Trophoblast cell (in vitro differentiated cells and primary cell): ENCODE measurements around the gene CLEC5A.

Experiments
- DNase-seq, 2 donors: peaks; one replicate each; pipeline ENCODE4 v3.0.0-alpha.2; 2016
- H2AFZ ChIP-seq: 2 replicates; pipeline ENCODE4 v1.6.1; 2013; ENCODE audit warnings: low read length, moderate library complexity, mild to moderate bottlenecking; ENCODE audit not compliant: insufficient read depth, poor library complexity
- H2AK5ac ChIP-seq: 2 replicates; pipeline ENCODE4 v1.6.1; 2013; ENCODE audit warnings: mild to moderate bottlenecking, low read length
- H2BK120ac ChIP-seq: 2 replicates; pipeline ENCODE4 v1.6.1; 2013; ENCODE audit warnings: low read length, mild to moderate bottlenecking, moderate library complexity; ENCODE audit not compliant: insufficient read depth, poor library complexity
- H2BK12ac ChIP-seq: 2 replicates; pipeline ENCODE4 v1.6.1; 2013; ENCODE audit warnings: mild to moderate bottlenecking, low read length, moderate library complexity
- H2BK5ac ChIP-seq: 2 replicates; pipeline ENCODE4 v1.6.1; 2013; ENCODE audit warnings: low read length, low read depth, moderate library complexity, mild to moderate bottlenecking; ENCODE audit not compliant: poor library complexity
- H3K14ac ChIP-seq: 2 replicates; pipeline ENCODE4 v1.6.1; 2013; ENCODE audit warnings: mild to moderate bottlenecking, low read length
- H3K18ac ChIP-seq: 2 replicates; pipeline ENCODE4 v1.6.1; 2013; ENCODE audit warnings: mild to moderate bottlenecking, low read length
- H3K23ac ChIP-seq: 2 replicates; pipeline ENCODE4 v1.6.1; 2013; ENCODE audit warnings: low read length
- H3K27ac ChIP-seq: 2 replicates; pipeline ENCODE4 v1.5.1; 2013; ENCODE audit warnings: low read depth, mild to moderate bottlenecking, inconsistent platforms, low read length, moderate library complexity
- H3K27me3 ChIP-seq: 2 replicates; pipeline ENCODE4 v1.6.1; 2013; ENCODE audit warnings: inconsistent platforms, mild to moderate bottlenecking, low read length, moderate library complexity; ENCODE audit not compliant: insufficient read depth
- H3K36me3 ChIP-seq, 2 experiments: 1 replicate in 1 of 2; 2 replicates in 1 of 2; pipeline ENCODE4 v1.6.1; 2013; ENCODE audit warnings: low read length in 2 of 2, mild to moderate bottlenecking in 2 of 2, moderate library complexity in 1 of 2; ENCODE audit not compliant: insufficient read depth in 2 of 2, control insufficient read depth in 1 of 2
- H3K4ac ChIP-seq: 2 replicates; pipeline ENCODE4 v1.6.1; 2013; ENCODE audit warnings: low read depth, mild to moderate bottlenecking, low read length, moderate library complexity
- H3K4me1 ChIP-seq, 2 experiments: 1 replicate in 1 of 2; 2 replicates in 1 of 2; pipeline ENCODE4 v1.6.1; 2013; ENCODE audit warnings: low read length in 2 of 2, mild to moderate bottlenecking in 2 of 2, moderate library complexity in 1 of 2; ENCODE audit not compliant: insufficient read depth in 2 of 2, control insufficient read depth in 1 of 2
- H3K4me2 ChIP-seq: 2 replicates; pipeline ENCODE4 v1.6.1; 2013; ENCODE audit warnings: inconsistent platforms, mild to moderate bottlenecking, low read length, moderate library complexity
- H3K4me3 ChIP-seq: 2 replicates; pipeline ENCODE4 v1.5.1; 2013; ENCODE audit warnings: mild to moderate bottlenecking, low read depth, low read length, inconsistent platforms
- H3K79me1 ChIP-seq: one replicate; pipeline ENCODE4 v1.6.1; 2013; ENCODE audit warnings: low read length
- H3K79me2 ChIP-seq: 2 replicates; pipeline ENCODE4 v1.6.1; 2013; ENCODE audit warnings: low read length, mild to moderate bottlenecking; ENCODE audit not compliant: control insufficient read depth, insufficient read depth, poor library complexity
- H3K9ac ChIP-seq: 2 replicates; pipeline ENCODE4 v1.6.1; 2013; ENCODE audit warnings: mild to moderate bottlenecking, low read length
- H3K9me3 ChIP-seq: 2 replicates; pipeline ENCODE4 v1.6.1; 2013; ENCODE audit warnings: low read depth, mild to moderate bottlenecking, control low read depth, inconsistent platforms, low read length; ENCODE audit not compliant: insufficient read depth
- H4K12ac ChIP-seq: 2 replicates; pipeline ENCODE4 v1.6.1; 2013; ENCODE audit warnings: low read depth, mild to moderate bottlenecking, low read length, moderate library complexity
- H4K8ac ChIP-seq: 2 replicates; pipeline ENCODE4 v1.6.1; 2013; ENCODE audit warnings: low read depth, mild to moderate bottlenecking, low read length, moderate library complexity
- H4K91ac ChIP-seq: one replicate; pipeline ENCODE4 v1.6.1; 2013; ENCODE audit warnings: low read depth, mild to moderate bottlenecking, low read length, moderate library complexity
- WGBS: extraction: QIAGEN DNeasy Blood & Tissue Kit; methylation state at CpG from one replicate; pipeline ENCODE4 v1.1.7; 2013; ENCODE audit warnings: missing lambda C conversion rate; ENCODE audit not compliant: insufficient read length, insufficient coverage; ENCODE audit errors: extremely low coverage; 5-methylcytosine and 5-hydroxymethylcytosine counted together

Gene CLEC5A

DNA sequence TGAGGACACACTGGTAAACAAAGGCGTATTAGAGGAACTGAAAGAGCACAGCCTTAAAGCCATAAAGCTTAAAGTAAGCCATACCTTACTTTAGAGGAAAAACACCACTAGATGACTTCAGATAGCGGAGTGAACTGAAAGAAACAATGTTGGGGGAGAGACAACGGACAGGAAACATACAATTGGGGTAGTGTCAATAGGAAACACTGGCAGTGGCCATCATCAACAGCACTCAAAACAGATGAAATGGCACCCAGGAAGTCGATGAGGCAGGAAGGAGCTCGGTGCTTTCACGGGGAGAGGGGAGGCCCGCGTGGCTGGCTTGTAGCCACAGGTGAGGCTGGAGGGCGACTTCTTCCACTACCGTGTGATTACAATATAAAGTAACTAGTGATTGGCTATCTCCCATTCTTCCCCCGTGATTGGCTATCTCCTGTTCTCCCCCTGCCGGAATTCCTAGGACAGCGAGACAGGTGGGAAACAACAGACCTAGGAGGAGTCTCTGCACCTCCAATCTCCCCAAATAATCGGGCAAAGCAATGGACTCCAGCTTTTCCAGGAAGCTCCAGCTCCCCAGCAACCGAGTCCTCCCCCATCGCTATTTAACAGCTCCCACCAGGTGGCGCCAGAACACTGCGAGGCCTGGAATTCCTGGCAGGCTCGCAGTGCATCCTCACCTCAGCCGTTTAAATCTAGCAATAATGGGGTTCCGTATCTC lies 29.2 kb upstream of the CLEC5A start:
- Histone ChIP-seq H3K4ac (no peak overlapping the region), H3K14ac (no peak overlapping the region), H3K9me3 (no peaks in the 10 kb centered on the region), H3K4me2 (peak overlapping the region; percentile 66), H4K12ac (no peak overlapping the region), H2AK5ac (no peak overlapping the region), H3K27me3 (no peaks in the 10 kb centered on the region), H3K36me3 (no peaks in the 10 kb centered on the region), H4K8ac (peak overlapping the region; percentile 10), H3K79me2 (no peaks in the 10 kb centered on the region), H4K91ac (no peak overlapping the region), H2BK120ac (no peak overlapping the region), H3K27ac (no peak overlapping the region), H3K23ac (no peak overlapping the region), H2BK12ac (no peak overlapping the region), H3K18ac (no peak overlapping the region), H3K4me3 (no peak overlapping the region), H3K79me1 (no peaks in the 10 kb centered on the region), H3K9ac (no peak overlapping the region), H2BK5ac (no peak overlapping the region), H2AFZ (peak overlapping the region; percentile 42), H3K4me1 (peaks cover 0 to 2% of the 10 kb centered on the region in 2 experiments)
- DNase-seq = peak; percentile 67 to 90
- no CpG with 5 or more reads among the region's 21 CpGs for WGBS

DNA sequence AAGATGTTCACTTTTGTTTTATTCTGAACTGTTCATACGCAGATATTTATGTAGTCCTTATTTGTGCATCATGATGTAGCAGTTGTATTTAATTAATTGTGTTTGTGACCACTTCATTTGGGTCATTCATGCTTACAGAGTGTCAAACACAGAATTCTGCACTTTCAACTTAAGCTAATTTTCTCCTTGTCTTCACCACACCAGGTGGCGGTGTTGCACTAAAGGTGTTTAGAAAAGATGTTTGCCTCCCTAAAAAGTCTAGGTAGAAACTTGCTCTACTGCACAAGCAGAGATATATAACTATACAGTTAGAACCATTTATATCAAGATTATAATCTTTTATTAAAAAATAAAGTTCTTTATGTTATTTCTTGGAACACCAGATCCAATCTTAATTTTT lies 28.1 kb upstream of the CLEC5A start:
- H3K23ac ChIP-seq = no peak overlapping the region
- H2BK120ac ChIP-seq = no peak overlapping the region
- H4K8ac ChIP-seq = no peak overlapping the region
- H3K18ac ChIP-seq = no peak overlapping the region
- DNase-seq = peak; percentile 26 to 60
- H2BK12ac ChIP-seq = no peak overlapping the region
- H2BK5ac ChIP-seq = no peak overlapping the region
- H3K9ac ChIP-seq = no peak overlapping the region
- H3K4me2 ChIP-seq = no peak overlapping the region
- H3K36me3 ChIP-seq = no peaks in the 10 kb centered on the region
- no peak overlapping the region for H3K14ac ChIP-seq
- H2AK5ac ChIP-seq = no peak overlapping the region
- no peak overlapping the region for H3K4ac ChIP-seq
- WGBS = no CpG with 5 or more reads among the region's 2 CpGs
- H3K4me3 ChIP-seq = no peak overlapping the region
- no peak overlapping the region for H3K27ac ChIP-seq
- H2AFZ ChIP-seq = no peak overlapping the region
- no peaks in the 10 kb centered on the region for H3K79me1 ChIP-seq
- H3K27me3 ChIP-seq = no peaks in the 10 kb centered on the region
- peaks cover 0 to 2% of the 10 kb centered on the region in 2 experiments for H3K4me1 ChIP-seq
- no peaks in the 10 kb centered on the region for H3K9me3 ChIP-seq
- H4K91ac ChIP-seq = no peak overlapping the region
- H4K12ac ChIP-seq = no peak overlapping the region
- no peaks in the 10 kb centered on the region for H3K79me2 ChIP-seq

DNA sequence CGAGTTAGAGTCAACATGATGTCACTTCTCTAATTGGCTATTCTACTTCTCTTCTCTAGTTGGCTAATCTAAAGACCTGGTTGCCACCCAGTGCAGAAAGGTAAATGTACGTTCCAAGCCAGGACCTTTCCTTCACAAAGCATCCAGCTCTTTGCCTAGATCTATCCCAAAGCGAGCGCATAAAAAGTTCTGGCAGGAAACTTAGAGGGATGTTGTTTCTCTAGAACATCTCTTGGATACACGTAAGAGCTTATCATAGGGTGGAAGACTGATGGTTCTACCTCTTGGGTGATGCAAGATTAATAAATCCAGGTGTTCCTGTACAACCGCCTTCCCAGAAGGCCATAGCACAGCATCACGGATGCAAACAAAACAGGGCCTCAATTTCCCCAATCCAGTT lies 26.9 kb upstream of the CLEC5A start, which contains the start of gene TAS2R38:
Gene TAS2R38 (minus strand): TSS at position 101 of the 400 bp plus-strand sequence. CDS start 84 bp downstream, at position 17.
- Histone ChIP-seq H3K79me2 (no peaks in the 10 kb centered on the region), H2BK120ac (no peak within 1 kb of the TSS), H4K12ac (no peak within 1 kb of the TSS), H3K4ac (no peak within 1 kb of the TSS), H3K23ac (no peak within 1 kb of the TSS), H3K4me3 (no peak within 1 kb of the TSS), H3K9ac (no peak within 1 kb of the TSS), H4K8ac (no peak within 1 kb of the TSS), H3K27ac (no peak within 1 kb of the TSS), H2BK5ac (no peak within 1 kb of the TSS), H3K36me3 (no peaks in the 10 kb centered on the region), H3K18ac (no peak within 1 kb of the TSS), H3K9me3 (no peaks in the 10 kb centered on the region), H2BK12ac (no peak within 1 kb of the TSS), H3K4me1 (peaks cover 0 to 2% of the 10 kb centered on the region in 2 experiments), H3K27me3 (no peaks in the 10 kb centered on the region), H3K4me2 (no peak within 1 kb of the TSS), H2AK5ac (no peak within 1 kb of the TSS), H3K79me1 (no peaks in the 10 kb centered on the region), H3K14ac (no peak within 1 kb of the TSS), H2AFZ (no peak within 1 kb of the TSS), H4K91ac (no peak within 1 kb of the TSS)
- DNase-seq = no peak
- no CpG with 5 or more reads among the region's 7 CpGs for WGBS

DNA sequence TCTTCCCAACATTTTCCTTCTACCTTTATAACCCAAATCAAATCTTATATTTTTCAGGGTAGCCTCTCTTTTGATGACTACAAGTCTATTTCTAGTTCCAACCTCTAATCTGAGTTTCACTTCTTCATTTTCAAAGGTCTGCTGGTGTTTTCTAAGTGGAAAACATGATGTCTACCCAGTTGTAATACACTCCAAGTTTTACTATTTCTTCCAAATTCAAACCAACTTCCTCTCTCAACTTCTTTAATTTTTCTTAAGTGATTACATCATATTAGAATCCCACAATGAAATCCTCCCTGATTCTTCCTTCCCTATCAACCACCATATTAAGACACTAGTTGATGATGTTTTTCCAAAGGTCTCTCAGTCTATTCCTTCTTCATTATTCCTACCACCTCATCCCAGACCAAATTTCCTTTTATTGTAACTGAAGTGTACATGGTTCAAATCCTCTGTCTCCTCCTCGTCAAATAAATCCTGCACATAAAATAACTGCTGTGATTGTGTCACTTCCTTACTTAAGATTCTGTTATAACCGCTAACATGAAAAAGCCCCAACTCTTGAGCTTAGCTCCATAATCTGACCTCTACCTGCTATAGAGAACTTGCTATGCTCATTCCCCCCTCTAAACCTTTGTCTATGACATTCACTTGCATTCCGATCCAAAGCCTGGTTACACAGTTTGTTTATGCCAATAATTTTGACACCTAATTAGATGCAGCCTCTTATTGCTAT lies 14.1 kb upstream of the CLEC5A start:
- no peak overlapping the region for H3K14ac ChIP-seq
- H3K4me1 ChIP-seq = no peaks in the 10 kb centered on the region
- H3K4ac ChIP-seq = no peak overlapping the region
- H3K36me3 ChIP-seq = no peaks in the 10 kb centered on the region
- H3K79me2 ChIP-seq = no peaks in the 10 kb centered on the region
- H3K4me3 ChIP-seq = no peak overlapping the region
- H3K79me1 ChIP-seq = no peaks in the 10 kb centered on the region
- H4K91ac ChIP-seq = no peak overlapping the region
- no peak overlapping the region for H3K4me2 ChIP-seq
- no peak overlapping the region for H2BK5ac ChIP-seq
- no peak overlapping the region for H2BK120ac ChIP-seq
- no CpG with 5 or more reads among the region's 3 CpGs for WGBS
- no peak overlapping the region for H3K23ac ChIP-seq
- H2AFZ ChIP-seq = no peak overlapping the region
- no peak overlapping the region for H3K18ac ChIP-seq
- H4K12ac ChIP-seq = no peak overlapping the region
- peak in 1 of 2 donors; percentile 20 for DNase-seq
- H3K9ac ChIP-seq = no peak overlapping the region
- no peak overlapping the region for H3K27ac ChIP-seq
- H2AK5ac ChIP-seq = no peak overlapping the region
- no peak overlapping the region for H2BK12ac ChIP-seq
- H4K8ac ChIP-seq = no peak overlapping the region
- no peaks in the 10 kb centered on the region for H3K27me3 ChIP-seq
- no peaks in the 10 kb centered on the region for H3K9me3 ChIP-seq
